GM23338 (cell line): ENCODE results near the gene CYP3A7. TPM values are rescaled to one million over a fixed set of nuclear protein-coding genes. Genes with fewer than 3 reads are reported as not detected.

Experiments
- ATAC-seq: fragments of 200-7000 bp; cut with Tn5 transposase; 3 replicates; pipeline ENCODE4 v1.9.1; 2020
- DNase-seq: peaks from one replicate; pipeline ENCODE4 v3.0.0-alpha.2; 2015; ENCODE audit warnings: low spot score
- H2AFZ ChIP-seq: fragments of 200-600 bp; sonication (generic); 2 replicates; pipeline ENCODE4 v1.8.0; 2016; ENCODE audit warnings: antibody characterized with exemption, mild to moderate bottlenecking, moderate library complexity
- H3F3A ChIP-seq: fragments of 200-600 bp; sonication (generic); replicated peaks from 2 replicates; pipeline ENCODE4 v1.8.0; 2017; ENCODE audit warnings: antibody characterized with exemption, mixed run types, low read depth
- H3K27ac ChIP-seq: fragments of 200-600 bp; sonication (generic); 2 replicates; pipeline ENCODE4 v1.6.1; 2016; ENCODE audit warnings: low read depth
- H3K27me3 ChIP-seq: fragments of 200-600 bp; sonication (generic); 2 replicates; pipeline ENCODE4 v1.8.0; 2016; ENCODE audit warnings: mild to moderate bottlenecking, mixed run types, moderate library complexity; ENCODE audit not compliant: insufficient read depth
- H3K36me3 ChIP-seq: fragments of 200-600 bp; sonication (generic); 2 replicates; pipeline ENCODE4 v1.8.0; 2016; ENCODE audit warnings: mild to moderate bottlenecking; ENCODE audit not compliant: insufficient read depth
- H3K4me1 ChIP-seq: fragments of 200-600 bp; sonication (generic); 2 replicates; pipeline ENCODE4 v1.8.0; 2016; ENCODE audit warnings: mild to moderate bottlenecking, moderate library complexity; ENCODE audit not compliant: insufficient read depth
- H3K4me2 ChIP-seq: fragments of 200-600 bp; sonication (generic); 2 replicates; pipeline ENCODE4 v1.7.1; 2017; ENCODE audit warnings: mixed run types
- H3K4me3 ChIP-seq: fragments of 200-600 bp; sonication (generic); 2 replicates; pipeline ENCODE4 v1.6.1; 2016; ENCODE audit warnings: mixed run types
- H3K79me2 ChIP-seq: fragments of 200-600 bp; sonication (generic); replicated peaks from 2 replicates; pipeline ENCODE4 v1.8.0; 2017; ENCODE audit warnings: mild to moderate bottlenecking; ENCODE audit not compliant: insufficient read depth
- H3K9me2 ChIP-seq: fragments of 200-600 bp; sonication (generic); 2 replicates; pipeline ENCODE4 v1.8.0; 2017; ENCODE audit not compliant: insufficient read depth
- H4K20me1 ChIP-seq: fragments of 200-600 bp; sonication (generic); replicated peaks from 2 replicates; pipeline ENCODE4 v1.8.0; 2017; ENCODE audit warnings: mild to moderate bottlenecking; ENCODE audit not compliant: insufficient read depth
- H3K27ac Mint-ChIP-seq: 2 replicates; pipeline ENCODE4 v1.8.0; 2020; ENCODE audit warnings: inconsistent platforms, mild to moderate bottlenecking, moderate library complexity, mixed read lengths
- H3K27me3 Mint-ChIP-seq: 3 replicates; pipeline ENCODE4 v1.8.0; 2022; ENCODE audit warnings: low read depth, mild to moderate bottlenecking, moderate library complexity, mixed read lengths, inconsistent platforms; ENCODE audit not compliant: insufficient read depth, poor library complexity
- H3K36me3 Mint-ChIP-seq: 3 replicates; pipeline ENCODE4 v1.8.0; 2021; ENCODE audit warnings: low read depth, mild to moderate bottlenecking, inconsistent platforms, moderate library complexity, mixed read lengths
- H3K4me1 Mint-ChIP-seq: 3 replicates; pipeline ENCODE4 v1.8.0; 2020; ENCODE audit warnings: mild to moderate bottlenecking, inconsistent platforms, mixed read lengths
- H3K4me3 Mint-ChIP-seq: 3 replicates; pipeline ENCODE4 v1.8.0; 2021; ENCODE audit warnings: moderate library complexity, mild to moderate bottlenecking, inconsistent platforms, mixed read lengths
- H3K9me3 Mint-ChIP-seq: 3 replicates; pipeline ENCODE4 v1.8.0; 2020; ENCODE audit warnings: moderate library complexity, mild to moderate bottlenecking, inconsistent platforms, mixed read lengths
- EZH2 ChIP-seq: fragments of 200-600 bp; sonication (generic); IDR thresholded peaks from one replicate; pipeline ENCODE4 v1.8.0; 2017; ENCODE audit warnings: antibody characterized with exemption, mild to moderate bottlenecking, low read depth; ENCODE audit not compliant: unreplicated experiment
- REST ChIP-seq: IDR thresholded peaks from one replicate; pipeline ENCODE4 v1.6.1; 2018; ENCODE audit warnings: antibody characterized with exemption; ENCODE audit not compliant: unreplicated experiment
- STAT1 ChIP-seq: IDR thresholded peaks from one replicate; pipeline ENCODE4 v1.6.1; 2016; ENCODE audit warnings: antibody characterized with exemption; ENCODE audit not compliant: unreplicated experiment
- ZNF114 ChIP-seq: fragments of 250-450 bp; sonication (Bioruptor Pico); IDR thresholded peaks from 2 replicates; pipeline ENCODE4 v1.5.0; 2020; ENCODE audit warnings: mild to moderate bottlenecking, moderate library complexity
- ZNF331 ChIP-seq: fragments of 250-450 bp; sonication (Bioruptor Pico); IDR thresholded peaks from 2 replicates; pipeline ENCODE4 v1.5.0; 2020; ENCODE audit warnings: low read depth, mild to moderate bottlenecking, moderate library complexity
- ZNF462 ChIP-seq: fragments of 250-450 bp; sonication (Bioruptor Pico); IDR thresholded peaks from 2 replicates; pipeline ENCODE4 v1.5.0; 2020; ENCODE audit warnings: mild to moderate bottlenecking, moderate library complexity
- polyA plus RNA-seq: library from polyadenylated mRNA; unstranded; fragments of >200 nt; fragmentation: Nextera tagmentation; extraction: Ambion mirVana; gene quantifications from 2 replicates; pipeline ENCODE4 v1.2.1, GENCODE V29; 2016
- total RNA-seq: library from RNA; depleted of rRNA; stranded (reverse); fragments of >200 nt; shearing (Covaris generic); gene quantifications from 2 replicates; pipeline ENCODE4 v1.2.3, GENCODE V29; 2014

Gene CYP3A7
- total and polyA plus RNA-seq, 2 experiments from 2014 or later, result 0.19 TPM; not detected in 1

- peaks cover 4% of the 10 kb centered on the region; the same call in 1 of the 2 replicates for H3K9me2 ChIP-seq
- no peak overlapping the region for H3K4me3 ChIP-seq
- Mint-ChIP-seq H3K27me3 (no peaks in the 10 kb centered on the region), H3K4me1 (peaks cover under 1% of the 10 kb centered on the region; the same call in 1 of the 3 replicates), H3K36me3 (no peaks in the 10 kb centered on the region), H3K27ac (no peak overlapping the region), H3K4me3 (no peak overlapping the region), H3K9me3 (no peaks in the 10 kb centered on the region)
- H3K4me1 ChIP-seq, result no peaks in the 10 kb centered on the region
- no peaks in the 10 kb centered on the region for H4K20me1 ChIP-seq
- H3F3A ChIP-seq, result no peaks in the 10 kb centered on the region
- H3K27me3 ChIP-seq, result no peaks in the 10 kb centered on the region
- H3K36me3 ChIP-seq, result no peaks in the 10 kb centered on the region
- no peaks in the 10 kb centered on the region for H3K79me2 ChIP-seq
- ATAC-seq (no peak), DNase-seq (no peak)
- no peak overlapping the region for H3K4me2 ChIP-seq
- no peak for TF ChIP-seq ZNF462
- TF ChIP-seq REST, result no peak
- TF ChIP-seq EZH2, result no peak
- no peak for TF ChIP-seq ZNF114 (CRISPR knock-in tag)
- no peak for TF ChIP-seq STAT1
- no peak for TF ChIP-seq ZNF331 (CRISPR knock-in tag)
- H3K27ac ChIP-seq, result no peak overlapping the region
- H2AFZ ChIP-seq, result no peak overlapping the region
Measured at GRCh38 chr7:99730238-99730810, 4.7 kb downstream of the CYP3A7 start.
